ENCODE measurements around the gene LIMK1. TPM values are rescaled to one million over a fixed set of nuclear protein-coding genes. Genes with fewer than 3 reads are reported as not detected.

LIMK1 gene
- total and polyA plus RNA-seq, 9 donors: 7.6 to 38.7 (median 28.8) TPM

DNA sequence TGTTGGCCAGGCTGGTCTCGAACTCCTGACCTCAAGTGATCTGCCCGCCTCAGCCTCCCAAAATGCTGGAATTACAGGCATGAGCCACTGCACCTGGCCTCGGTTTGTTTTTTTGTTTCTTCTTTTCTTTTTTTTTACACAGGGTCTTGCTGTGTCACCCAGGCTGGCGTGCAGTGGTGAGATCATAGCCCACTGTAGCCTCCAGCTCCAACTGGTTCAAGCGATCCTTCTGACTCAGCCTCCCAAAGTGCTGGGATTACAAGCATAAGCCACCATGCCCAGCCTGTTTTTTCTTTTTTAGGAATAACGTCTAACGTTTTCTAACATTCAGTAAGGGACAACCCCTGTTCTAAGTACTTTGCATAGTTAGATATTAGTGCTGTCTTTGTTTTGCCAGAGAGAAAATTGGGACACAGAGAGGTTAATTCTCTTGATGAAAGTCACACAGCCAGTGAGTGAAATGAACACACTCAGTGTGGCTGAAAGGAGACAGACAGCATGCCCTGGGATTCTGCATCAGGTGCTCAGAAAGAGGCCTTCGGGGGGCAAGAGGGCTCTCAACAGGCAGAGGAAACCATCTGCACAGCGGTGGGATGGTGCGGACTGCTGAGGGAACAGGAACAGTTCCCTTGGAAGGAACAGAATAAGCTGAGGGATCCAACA lies 4.3 kb downstream of the LIMK1 start:
- 90 to 93% (median 91%) methylated on average over 10 of the region's 10 CpGs for WGBS, 3 donors
- intact Hi-C loops (cut with DNase I): loop anchor here in 1 of 4 donors (10.0 kb wide), 1 partner anchor 87 kb away; the partner anchor contains the start of gene EIF4H
- H3K4me1 ChIP-seq (ENCODE audit: insufficient read depth): peaks cover 12% of the 10 kb centered on the region

DNA sequence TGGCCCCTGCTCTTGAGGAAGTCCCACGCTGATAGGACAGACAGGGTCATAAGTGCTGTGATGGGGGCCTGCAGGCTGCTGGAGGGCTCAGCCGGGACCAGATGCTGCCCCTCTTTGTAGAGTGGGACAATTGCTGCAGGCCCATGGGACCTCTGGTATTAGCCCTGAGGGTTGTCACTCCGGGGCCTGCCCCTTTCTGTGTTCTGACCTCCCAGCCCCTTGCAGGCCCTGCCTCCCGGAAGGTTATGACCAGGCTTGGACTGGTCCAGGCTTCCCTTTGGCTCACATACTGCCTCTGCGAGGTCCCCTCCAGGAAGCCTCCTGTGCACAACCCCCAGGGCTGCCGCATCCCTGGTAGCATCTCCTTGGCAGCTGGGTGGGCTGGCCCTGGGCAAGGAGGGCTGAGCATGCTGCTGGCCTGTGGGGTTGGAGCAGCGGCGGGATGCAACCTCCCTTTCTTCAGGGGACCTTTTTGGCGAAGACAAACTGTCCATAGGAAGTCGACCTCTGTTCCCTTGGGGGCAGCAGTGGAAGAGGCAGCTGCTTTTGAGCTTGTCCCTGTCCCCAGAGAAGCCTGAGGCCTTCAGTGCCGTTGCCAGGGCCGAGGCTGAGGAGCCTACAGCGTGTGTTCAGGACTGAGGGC lies 8.8 kb downstream of the LIMK1 start:
- WGBS, 3 donors: 51 to 73% (median 62%) methylated on average over 10 to 13 of the region's 13 CpGs
- peak in 1 of 5 donors; percentile 40 for DNase-seq
- Histone ChIP-seq H3K4me1 (ENCODE audit: insufficient read depth) (peaks cover 16% of the 10 kb centered on the region), H3K4me3 (no peak overlapping the region), H3K9me3 (no peaks in the 10 kb centered on the region), H3K27ac (peak overlapping the region; percentile 36 to 37), H3K36me3 (no peaks in the 10 kb centered on the region), H3K27me3 (no peaks in the 10 kb centered on the region)
- TF ChIP-seq POLR2A (IDR thresholded peaks at IDR 0.05) (no peak), EP300 (IDR thresholded peaks at IDR 0.05) (no peak)
- TF ChIP-seq, protein P1, sequence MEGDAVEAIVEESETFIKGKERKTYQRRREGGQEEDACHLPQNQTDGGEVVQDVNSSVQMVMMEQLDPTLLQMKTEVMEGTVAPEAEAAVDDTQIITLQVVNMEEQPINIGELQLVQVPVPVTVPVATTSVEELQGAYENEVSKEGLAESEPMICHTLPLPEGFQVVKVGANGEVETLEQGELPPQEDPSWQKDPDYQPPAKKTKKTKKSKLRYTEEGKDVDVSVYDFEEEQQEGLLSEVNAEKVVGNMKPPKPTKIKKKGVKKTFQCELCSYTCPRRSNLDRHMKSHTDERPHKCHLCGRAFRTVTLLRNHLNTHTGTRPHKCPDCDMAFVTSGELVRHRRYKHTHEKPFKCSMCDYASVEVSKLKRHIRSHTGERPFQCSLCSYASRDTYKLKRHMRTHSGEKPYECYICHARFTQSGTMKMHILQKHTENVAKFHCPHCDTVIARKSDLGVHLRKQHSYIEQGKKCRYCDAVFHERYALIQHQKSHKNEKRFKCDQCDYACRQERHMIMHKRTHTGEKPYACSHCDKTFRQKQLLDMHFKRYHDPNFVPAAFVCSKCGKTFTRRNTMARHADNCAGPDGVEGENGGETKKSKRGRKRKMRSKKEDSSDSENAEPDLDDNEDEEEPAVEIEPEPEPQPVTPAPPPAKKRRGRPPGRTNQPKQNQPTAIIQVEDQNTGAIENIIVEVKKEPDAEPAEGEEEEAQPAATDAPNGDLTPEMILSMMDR (IDR thresholded peaks at IDR 0.05): no peak
- intact Hi-C loops (cut with DNase I): no loop called here

More for the DNA sequence above, 4.3 kb downstream of the LIMK1 start:
- Histone ChIP-seq H3K9me3 (no peaks in the 10 kb centered on the region), H3K4me3 (no peak overlapping the region), H3K27me3 (no peaks in the 10 kb centered on the region), H3K36me3 (no peaks in the 10 kb centered on the region), H3K27ac (no peak overlapping the region)
- TF ChIP-seq POLR2A (IDR thresholded peaks at IDR 0.05): no peak
- TF ChIP-seq, protein P1 (IDR thresholded peaks at IDR 0.05): no peak
- TF ChIP-seq EP300 (IDR thresholded peaks at IDR 0.05): no peak
- DNase-seq: no peak

DNA sequence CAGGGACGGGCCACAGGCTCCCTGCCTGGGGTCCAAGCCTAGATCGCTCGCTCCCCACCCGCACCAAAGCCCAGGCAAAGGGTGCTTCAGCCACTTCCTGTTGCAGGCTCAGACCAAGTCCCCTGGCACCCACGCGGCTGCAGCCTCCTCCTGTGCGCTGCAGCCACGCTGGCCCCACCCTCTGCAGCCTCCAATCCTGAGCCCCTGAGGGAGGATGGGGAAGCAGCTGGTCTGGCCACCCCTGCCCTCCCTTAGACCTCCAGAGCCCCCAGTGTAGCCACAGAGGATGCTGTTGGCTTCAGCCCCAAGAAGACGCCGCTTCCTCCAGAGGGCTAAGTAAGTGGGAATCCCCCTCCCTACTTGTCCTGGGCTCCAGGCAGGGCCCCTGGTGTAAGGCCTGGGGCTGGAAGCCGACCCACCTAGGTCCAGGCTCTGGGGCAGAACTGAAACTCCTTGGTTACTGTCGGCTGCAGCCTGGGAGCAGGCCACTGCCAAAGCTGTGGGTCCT lies 9.4 kb downstream of the LIMK1 start:
- Histone ChIP-seq H3K4me3 (no peak overlapping the region), H3K36me3 (no peaks in the 10 kb centered on the region), H3K27me3 (no peaks in the 10 kb centered on the region), H3K9me3 (no peaks in the 10 kb centered on the region), H3K27ac (peak overlapping the region in 1 of 2 donors; percentile 37), H3K4me1 (ENCODE audit: insufficient read depth) (peaks cover 16% of the 10 kb centered on the region)
- TF ChIP-seq EP300 (IDR thresholded peaks at IDR 0.05): no peak
- TF ChIP-seq POLR2A (IDR thresholded peaks at IDR 0.05): no peak
- TF ChIP-seq, protein P1 (IDR thresholded peaks at IDR 0.05): no peak
- 28 to 49% (median 49%) methylated on average over 8 to 12 of the region's 12 CpGs for WGBS, 3 donors
- intact Hi-C loops (cut with DNase I): no loop called here
- DNase-seq: peak; percentile 32 to 60 (median 51)

DNA sequence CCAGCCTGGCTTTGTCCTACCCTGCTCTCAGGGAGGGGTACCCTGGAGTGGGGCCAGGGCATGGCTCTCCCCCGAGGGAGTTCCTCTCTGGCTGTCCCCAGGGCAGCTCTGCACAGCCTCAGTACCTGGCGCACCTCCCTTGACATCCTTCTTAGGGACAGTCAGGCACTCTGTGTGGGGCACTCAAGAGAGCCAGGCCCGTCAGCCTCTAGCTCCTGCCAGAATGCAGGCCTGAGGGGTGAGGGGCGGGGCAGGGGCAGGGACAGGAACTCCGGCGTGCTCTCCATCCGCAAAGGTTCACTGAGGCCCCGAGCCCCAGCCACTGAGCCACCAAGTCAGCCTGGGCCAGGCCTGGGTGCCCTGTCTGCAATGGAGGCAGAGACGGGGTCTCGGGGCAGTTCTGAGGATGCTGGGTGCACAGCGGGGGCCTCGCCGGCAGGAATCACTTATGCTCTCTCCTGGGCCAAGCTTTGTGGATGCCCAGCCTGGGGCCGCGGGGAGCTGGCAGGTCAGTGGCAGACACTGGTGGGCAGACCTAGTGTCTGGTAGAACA lies 10.1 kb downstream of the LIMK1 start:
- WGBS, 3 donors: 39 to 45% (median 43%) methylated on average over 13 to 15 of the region's 15 CpGs
- Histone ChIP-seq H3K36me3 (no peaks in the 10 kb centered on the region), H3K4me3 (no peak overlapping the region), H3K4me1 (ENCODE audit: insufficient read depth) (peaks cover 16% of the 10 kb centered on the region), H3K9me3 (no peaks in the 10 kb centered on the region), H3K27ac (peak overlapping the region in 1 of 2 donors; percentile 44), H3K27me3 (no peaks in the 10 kb centered on the region)
- intact Hi-C loops (cut with DNase I): no loop called here
- TF ChIP-seq, protein P1 (IDR thresholded peaks at IDR 0.05): no peak
- TF ChIP-seq POLR2A (IDR thresholded peaks at IDR 0.05) (no peak), EP300 (IDR thresholded peaks at IDR 0.05) (no peak)
- DNase-seq: peak in 4 of 5 donors; percentile 19 to 49 (median 38)
